GM13976 (cell line): ENCODE measurements around the gene CKLF.
A peak's percentile ranks its signal among the peaks of the same experiment; 100 is the strongest.

Experiments
- DNase-seq: peaks from one replicate; pipeline ENCODE4 v3.0.0; 2012; ENCODE audit warnings: low spot score
- in situ Hi-C: fragments of 300-500 bp; cut with MboI; formaldehyde crosslinking; loops from one replicate; pipeline ENCODE4 v1.12.0; 2022; ENCODE audit warnings: low sequenced_read_pairs, mixed read lengths, inconsistent platforms; ENCODE audit not compliant: unreplicated experiment
- TF ChIP-seq, protein P1 (sequence below): IDR thresholded peaks from 2 replicates; pipeline ENCODE4 v1.5.1; 2012; ENCODE audit warnings: borderline replicate concordance, mild to moderate bottlenecking; ENCODE audit not compliant: insufficient read depth; ENCODE audit errors: extremely low read depth, missing control alignments, control extremely low read depth

The CKLF gene

DNA sequence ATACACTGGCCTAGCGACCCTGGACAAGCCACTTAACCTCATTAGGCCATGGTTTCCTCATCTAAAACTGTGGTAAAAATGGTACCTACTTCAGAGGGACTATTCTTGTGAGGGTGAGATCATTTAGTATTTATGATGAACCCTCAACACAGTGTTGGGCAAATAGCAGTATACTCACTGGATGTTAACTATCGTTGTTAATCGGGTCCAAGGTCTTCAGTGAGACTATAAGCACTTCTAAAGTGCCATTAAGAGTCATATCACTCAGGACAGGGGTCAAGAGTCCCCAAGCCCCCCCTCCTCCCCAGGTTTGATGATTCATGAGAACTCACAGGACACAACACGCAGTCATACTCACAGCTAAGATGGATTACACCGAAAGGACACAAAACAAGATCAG is 13.5 kb upstream of the CKLF start:
- DNase-seq = no peak
- in situ Hi-C loops = no loop called here
- TF ChIP-seq, protein P1, sequence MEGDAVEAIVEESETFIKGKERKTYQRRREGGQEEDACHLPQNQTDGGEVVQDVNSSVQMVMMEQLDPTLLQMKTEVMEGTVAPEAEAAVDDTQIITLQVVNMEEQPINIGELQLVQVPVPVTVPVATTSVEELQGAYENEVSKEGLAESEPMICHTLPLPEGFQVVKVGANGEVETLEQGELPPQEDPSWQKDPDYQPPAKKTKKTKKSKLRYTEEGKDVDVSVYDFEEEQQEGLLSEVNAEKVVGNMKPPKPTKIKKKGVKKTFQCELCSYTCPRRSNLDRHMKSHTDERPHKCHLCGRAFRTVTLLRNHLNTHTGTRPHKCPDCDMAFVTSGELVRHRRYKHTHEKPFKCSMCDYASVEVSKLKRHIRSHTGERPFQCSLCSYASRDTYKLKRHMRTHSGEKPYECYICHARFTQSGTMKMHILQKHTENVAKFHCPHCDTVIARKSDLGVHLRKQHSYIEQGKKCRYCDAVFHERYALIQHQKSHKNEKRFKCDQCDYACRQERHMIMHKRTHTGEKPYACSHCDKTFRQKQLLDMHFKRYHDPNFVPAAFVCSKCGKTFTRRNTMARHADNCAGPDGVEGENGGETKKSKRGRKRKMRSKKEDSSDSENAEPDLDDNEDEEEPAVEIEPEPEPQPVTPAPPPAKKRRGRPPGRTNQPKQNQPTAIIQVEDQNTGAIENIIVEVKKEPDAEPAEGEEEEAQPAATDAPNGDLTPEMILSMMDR = no peak

DNA sequence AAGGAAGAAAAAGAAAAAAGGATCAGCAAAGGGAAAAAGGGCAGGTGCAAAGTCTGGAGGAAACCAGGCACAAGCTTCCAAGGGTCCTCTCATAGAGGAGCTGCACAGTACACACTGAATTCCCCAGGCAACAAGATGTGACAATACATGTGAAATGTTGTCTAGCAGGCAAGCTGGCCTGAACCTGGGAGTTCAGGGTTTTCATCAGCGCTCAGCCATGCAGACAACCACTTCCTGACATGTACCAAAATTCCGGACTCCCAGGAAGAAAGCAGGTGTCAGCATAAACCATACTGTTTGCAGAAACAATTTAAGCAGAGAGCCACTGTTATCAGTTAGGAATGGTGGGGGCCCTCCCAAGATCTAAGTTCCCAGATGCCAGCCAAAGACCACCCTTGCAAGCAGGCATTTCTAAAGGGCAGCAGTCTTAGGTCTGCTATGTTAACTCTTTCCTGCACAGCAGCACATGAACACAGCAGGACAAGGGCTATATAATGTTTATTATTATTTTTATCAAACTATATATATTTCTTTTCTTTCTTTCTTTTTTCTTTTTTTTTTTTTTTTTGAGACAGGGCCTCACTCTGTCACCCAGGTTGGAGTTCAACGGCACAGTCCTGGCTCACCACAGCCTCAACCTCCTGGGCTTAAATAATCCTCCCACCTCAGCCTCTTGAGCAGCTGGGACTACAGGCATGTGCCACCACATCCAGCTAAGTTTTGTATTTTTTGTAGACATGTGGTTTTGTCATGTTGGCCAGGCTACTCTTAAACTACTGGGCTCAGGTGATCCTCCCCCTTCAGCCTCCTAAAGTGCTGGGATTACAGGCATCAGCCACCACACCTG is 12.5 kb upstream of the CKLF start:
- TF ChIP-seq, protein P1 = no peak
- peak; percentile 55 for DNase-seq
- in situ Hi-C loops = no loop called here

DNA sequence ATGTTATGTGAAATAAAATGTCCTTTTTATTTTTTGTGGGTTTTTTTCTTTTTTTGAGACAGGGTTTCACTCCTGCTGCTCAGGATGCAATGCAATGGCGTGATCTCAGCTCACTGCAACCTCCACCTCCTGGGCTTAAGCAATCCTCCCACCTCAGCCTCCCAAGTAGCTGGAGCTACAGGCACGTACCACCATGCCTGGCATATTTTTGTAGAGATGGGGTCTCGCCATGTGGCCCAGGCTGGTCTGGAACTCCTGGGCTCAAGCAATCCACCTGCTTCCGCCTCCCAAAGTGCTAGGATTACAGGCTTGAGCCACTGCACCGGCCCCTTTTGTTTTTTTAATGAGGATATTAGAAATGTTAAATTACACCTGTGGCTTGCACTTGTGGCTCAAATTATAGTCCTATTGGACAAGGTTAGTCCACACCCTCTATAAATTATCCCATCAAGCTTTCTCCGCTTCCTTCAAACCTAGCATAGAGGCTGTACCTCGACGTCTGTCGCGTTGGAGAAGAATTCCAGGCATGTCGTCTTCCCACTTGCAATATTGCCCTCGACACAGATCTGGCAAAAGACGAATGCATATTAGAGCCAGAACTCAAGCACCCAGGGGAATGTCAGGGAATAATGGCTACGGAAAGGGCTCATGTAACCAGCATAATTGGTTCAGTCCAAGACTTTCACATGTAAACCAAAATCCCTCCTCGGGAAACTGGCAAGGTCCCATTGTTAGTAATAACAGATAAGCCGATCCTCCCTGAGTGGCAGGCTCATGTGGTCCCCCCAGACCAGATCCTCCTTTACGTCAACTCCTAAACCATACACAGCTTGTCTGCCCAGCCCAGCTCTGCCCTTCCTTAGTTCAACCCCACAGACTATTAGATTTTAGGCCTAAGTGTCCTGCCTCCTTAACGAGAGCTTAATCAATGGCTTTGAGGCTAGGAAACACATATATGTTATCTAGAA is 10.7 kb upstream of the CKLF start:
- in situ Hi-C loops = no loop called here
- no peak for DNase-seq
- TF ChIP-seq, protein P1 = no peak

DNA sequence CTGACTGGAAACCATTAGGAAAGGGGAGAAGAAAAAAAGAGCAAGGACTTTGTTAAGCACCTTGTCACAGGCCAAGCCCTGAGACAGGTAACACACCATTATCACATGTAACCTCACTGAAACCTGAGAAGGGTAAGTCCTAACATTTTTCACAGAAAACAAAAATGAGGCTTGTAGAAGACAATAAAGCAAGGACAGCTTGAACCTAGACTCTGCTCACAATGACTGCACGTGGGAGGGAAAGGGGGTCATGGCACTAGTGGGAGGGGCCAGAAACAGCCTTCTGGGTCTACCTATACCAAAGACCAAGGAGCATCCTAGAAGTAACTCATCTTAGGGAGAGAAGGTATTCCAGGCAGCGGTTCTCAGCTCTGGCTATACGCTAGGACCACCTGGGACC is 10.0 kb upstream of the CKLF start:
- TF ChIP-seq, protein P1 = no peak
- in situ Hi-C loops = no loop called here

DNA sequence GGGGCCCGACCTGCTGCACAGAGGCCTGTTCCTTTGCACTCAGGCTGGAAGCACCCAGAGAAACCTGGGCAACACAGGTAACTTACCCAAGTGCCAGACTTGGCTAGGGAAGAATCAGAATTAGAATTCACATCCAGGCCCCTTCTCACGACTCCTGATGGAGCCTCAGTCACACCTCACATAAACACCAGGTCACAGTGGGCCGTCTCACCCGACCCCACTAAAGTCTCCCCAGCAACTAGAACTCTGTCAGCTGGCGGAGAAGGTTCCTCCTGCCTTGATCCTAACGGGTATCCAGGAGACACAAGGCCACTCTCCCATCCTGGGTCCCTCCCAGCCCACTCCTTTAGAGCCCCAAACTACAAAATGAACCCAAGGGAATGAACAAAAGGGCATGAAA is 8.8 kb upstream of the CKLF start:
- TF ChIP-seq, protein P1 = no peak
- in situ Hi-C loops = no loop called here
- DNase-seq = no peak

More for the DNA sequence above, 10.0 kb upstream of the CKLF start:
- DNase-seq = no peak

DNA sequence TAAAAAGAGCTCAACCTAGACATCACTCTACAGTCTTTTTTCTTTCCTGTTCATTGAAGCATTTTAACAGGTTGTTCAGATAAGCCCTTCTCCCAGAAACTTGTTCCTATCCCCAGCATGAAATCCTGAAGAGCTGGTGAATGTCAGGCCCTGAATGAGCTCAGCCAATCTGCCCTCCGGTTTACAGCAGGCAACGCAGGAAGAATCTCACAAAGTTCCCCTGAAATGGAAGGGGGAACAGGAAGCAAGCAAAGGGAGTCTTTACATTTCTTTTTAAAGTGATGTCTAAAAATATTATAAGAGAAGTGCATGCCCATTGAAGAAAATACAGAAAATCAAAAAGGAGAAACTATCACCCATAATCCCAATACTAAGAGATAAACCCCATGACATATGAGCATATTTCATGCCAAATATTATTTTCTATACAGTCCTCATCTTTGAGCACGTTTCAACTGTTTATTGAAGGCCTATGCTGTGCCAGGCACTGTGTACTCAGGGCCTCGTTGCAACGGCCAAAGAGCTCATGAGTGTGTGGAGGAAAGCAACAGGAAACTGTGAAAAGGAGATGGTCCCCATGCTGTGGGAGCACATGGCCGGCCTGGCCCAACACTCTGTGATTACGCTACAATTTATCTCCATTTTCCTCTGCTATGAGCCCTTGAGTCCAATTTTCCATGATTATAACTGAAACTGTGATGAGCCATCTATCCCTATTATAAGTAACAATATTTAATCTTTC is 8.2 kb upstream of the CKLF start:
- DNase-seq = no peak
- TF ChIP-seq, protein P1 = no peak
- in situ Hi-C loops = no loop called here
